Smooth muscle cell (in vitro differentiated cells): Measurements from ENCODE around the gene CCNY. TPM values are rescaled to one million over a fixed set of nuclear protein-coding genes. Genes with fewer than 3 reads are reported as not detected.

Experiments used
- DNase-seq: peaks from one replicate; lab custom pipeline; 2025; ENCODE audit not compliant: unreplicated experiment; lab: John Stamatoyannopoulos, UW
- H2AFZ ChIP-seq: fragments of 200-600 bp; sonication (generic); 2 replicates; pipeline ENCODE4 v1.6.0; 2016; ENCODE audit warnings: antibody characterized with exemption, low read depth, mild to moderate bottlenecking
- H3F3A ChIP-seq: fragments of 200-600 bp; sonication (generic); 2 replicates; pipeline ENCODE4 v1.6.0; 2017; ENCODE audit warnings: antibody characterized with exemption, low read depth
- H3K27ac ChIP-seq: fragments of 200-600 bp; sonication (generic); 2 replicates; pipeline ENCODE4 v1.5.1; 2016; ENCODE audit warnings: low read depth, mild to moderate bottlenecking
- H3K27me3 ChIP-seq: fragments of 200-600 bp; sonication (generic); 2 replicates; pipeline ENCODE4 v1.6.1; 2016; ENCODE audit warnings: low read depth, mild to moderate bottlenecking
- H3K36me3 ChIP-seq: fragments of 200-600 bp; sonication (generic); 2 replicates; pipeline ENCODE4 v1.5.1; 2016; ENCODE audit warnings: low read depth
- H3K4me1 ChIP-seq: fragments of 200-600 bp; sonication (generic); 2 replicates; pipeline ENCODE4 v1.5.1; 2016; ENCODE audit warnings: low read depth
- H3K4me2 ChIP-seq: fragments of 200-600 bp; sonication (generic); 2 replicates; pipeline ENCODE4 v1.6.0; 2016; ENCODE audit warnings: mild to moderate bottlenecking
- H3K4me3 ChIP-seq: fragments of 200-600 bp; sonication (generic); 2 replicates; pipeline ENCODE4 v1.5.1; 2016; ENCODE audit warnings: mild to moderate bottlenecking
- H3K79me2 ChIP-seq: fragments of 200-600 bp; sonication (generic); 2 replicates; pipeline ENCODE4 v1.6.0; 2016; ENCODE audit warnings: low read depth, mild to moderate bottlenecking
- H3K9ac ChIP-seq: fragments of 200-600 bp; sonication (generic); 2 replicates; pipeline ENCODE4 v1.6.0; 2016; ENCODE audit warnings: low read depth
- H3K9me3 ChIP-seq: fragments of 200-600 bp; sonication (generic); replicated peaks from 2 replicates; pipeline ENCODE4 v1.5.1; 2016; ENCODE audit warnings: low read depth
- H4K20me1 ChIP-seq: fragments of 200-600 bp; sonication (generic); 2 replicates; pipeline ENCODE4 v1.6.0; 2016; ENCODE audit warnings: low read depth
- WGBS: methylation state at CpG from one replicate; pipeline ENCODE4 v1.1.7; 2016; ENCODE audit warnings: low lambda C conversion rate; 5-methylcytosine and 5-hydroxymethylcytosine counted together
- polyA plus RNA-seq: library from polyadenylated mRNA; unstranded; fragments of >200 nt; fragmentation: Nextera tagmentation; extraction: Ambion mirVana; gene quantifications from 2 replicates; pipeline ENCODE4 v1.2.1, GENCODE V29; 2016
- total RNA-seq: library from RNA; depleted of rRNA; stranded (reverse); fragments of >200 nt; gene quantifications from 2 replicates; pipeline ENCODE4 v1.2.3, GENCODE V29; 2014
- TF ChIP-seq, protein P1 (sequence below): fragments of 200-600 bp; sonication (generic); IDR thresholded peaks from 2 replicates; pipeline ENCODE4 v1.5.1; 2017; ENCODE audit warnings: borderline replicate concordance, mild to moderate bottlenecking, antibody characterized with exemption; ENCODE audit not compliant: insufficient read depth, poor library complexity, severe bottlenecking

CCNY gene
- total and polyA plus RNA-seq, 2 experiments from 2014 or later = 46.9 to 57.5 TPM

DNA sequence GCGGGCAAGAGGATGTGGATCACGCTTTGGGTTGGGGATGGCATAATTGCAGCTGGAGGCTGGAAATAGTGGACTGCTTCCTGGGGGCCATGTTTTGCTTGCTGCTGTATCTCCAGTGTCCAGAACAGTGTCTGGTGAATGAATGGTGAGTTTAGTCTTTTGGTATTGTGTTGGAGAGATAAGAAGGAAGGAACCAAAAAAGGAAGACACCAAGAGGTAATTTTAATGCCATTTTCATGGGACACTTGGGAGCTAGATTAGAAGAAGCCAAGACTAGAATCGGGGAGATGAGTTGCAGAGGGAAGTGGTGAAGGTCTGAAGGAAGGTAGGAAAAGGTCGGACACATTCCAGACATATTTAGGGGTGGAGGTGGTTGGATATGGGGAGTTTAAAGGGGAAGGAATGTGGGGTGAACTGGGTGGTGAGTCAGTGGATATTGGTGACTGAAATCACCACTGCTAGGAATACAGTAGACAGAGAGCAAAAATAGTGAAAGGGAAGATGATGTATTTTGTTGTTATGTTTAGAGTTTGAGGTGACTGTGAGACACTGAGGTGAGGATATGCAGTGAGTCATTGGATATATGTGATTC is 76.7 kb downstream of the CCNY start:
- TF ChIP-seq, protein P1, sequence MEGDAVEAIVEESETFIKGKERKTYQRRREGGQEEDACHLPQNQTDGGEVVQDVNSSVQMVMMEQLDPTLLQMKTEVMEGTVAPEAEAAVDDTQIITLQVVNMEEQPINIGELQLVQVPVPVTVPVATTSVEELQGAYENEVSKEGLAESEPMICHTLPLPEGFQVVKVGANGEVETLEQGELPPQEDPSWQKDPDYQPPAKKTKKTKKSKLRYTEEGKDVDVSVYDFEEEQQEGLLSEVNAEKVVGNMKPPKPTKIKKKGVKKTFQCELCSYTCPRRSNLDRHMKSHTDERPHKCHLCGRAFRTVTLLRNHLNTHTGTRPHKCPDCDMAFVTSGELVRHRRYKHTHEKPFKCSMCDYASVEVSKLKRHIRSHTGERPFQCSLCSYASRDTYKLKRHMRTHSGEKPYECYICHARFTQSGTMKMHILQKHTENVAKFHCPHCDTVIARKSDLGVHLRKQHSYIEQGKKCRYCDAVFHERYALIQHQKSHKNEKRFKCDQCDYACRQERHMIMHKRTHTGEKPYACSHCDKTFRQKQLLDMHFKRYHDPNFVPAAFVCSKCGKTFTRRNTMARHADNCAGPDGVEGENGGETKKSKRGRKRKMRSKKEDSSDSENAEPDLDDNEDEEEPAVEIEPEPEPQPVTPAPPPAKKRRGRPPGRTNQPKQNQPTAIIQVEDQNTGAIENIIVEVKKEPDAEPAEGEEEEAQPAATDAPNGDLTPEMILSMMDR = no peak
- no peak overlapping the region for H3K4me3 ChIP-seq
- H3K4me2 ChIP-seq = peak overlapping the region; percentile 62
- H3K79me2 ChIP-seq = peaks cover 60% of the 10 kb centered on the region
- no peaks in the 10 kb centered on the region for H3K9me3 ChIP-seq
- peak overlapping the region; percentile 90 for H3K27ac ChIP-seq
- WGBS = 57% methylated on average over 4 of the region's 4 CpGs
- DNase-seq = no peak
- no peaks in the 10 kb centered on the region for H3K36me3 ChIP-seq
- peaks cover 9% of the 10 kb centered on the region for H3F3A ChIP-seq
- H3K27me3 ChIP-seq = no peaks in the 10 kb centered on the region
- peak overlapping the region; percentile 62 for H3K9ac ChIP-seq
- no peak overlapping the region for H2AFZ ChIP-seq
- peaks cover 11% of the 10 kb centered on the region for H3K4me1 ChIP-seq
- peaks cover 79% of the 10 kb centered on the region for H4K20me1 ChIP-seq

DNA sequence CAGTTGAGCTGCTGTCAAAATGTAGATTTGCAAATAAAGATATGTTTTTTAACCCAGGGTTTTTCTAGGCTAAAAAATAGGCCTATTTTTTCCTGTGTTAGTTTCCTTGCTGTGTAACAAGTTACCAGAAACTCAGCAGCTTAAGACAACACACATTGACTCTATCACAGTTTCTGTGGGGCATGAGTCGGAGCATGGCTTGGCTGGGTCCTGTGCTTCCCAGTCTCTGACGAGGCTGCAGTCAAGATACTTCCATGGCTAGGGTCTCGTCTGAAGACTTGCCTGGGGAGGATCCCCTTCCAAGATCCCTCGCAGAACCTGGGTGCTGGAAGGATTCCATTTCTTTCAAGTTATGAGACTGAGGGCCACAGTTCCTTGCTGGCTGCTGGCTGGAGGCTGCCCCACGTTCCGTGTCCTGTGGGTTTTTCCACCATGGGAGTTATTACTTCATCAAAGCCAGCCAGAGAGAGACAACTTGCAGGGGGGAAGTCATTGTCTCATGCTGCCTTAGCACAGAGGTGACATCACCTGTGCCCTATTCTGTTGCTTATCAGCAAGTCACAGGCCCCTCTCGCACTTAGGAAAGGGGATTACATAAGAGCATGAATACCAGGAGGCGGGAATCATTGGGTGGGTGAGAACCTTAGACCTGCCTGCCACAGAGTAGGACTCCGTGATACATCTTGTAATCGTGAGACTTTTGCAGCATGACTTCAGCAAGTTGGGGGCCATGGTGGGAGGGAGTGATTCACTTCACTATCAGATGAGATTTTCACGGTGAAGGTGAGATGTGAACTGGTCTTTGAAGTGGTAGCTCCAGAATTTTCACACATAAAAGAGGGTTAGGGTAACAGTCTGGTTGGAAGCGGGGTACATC is 77.9 kb downstream of the CCNY start:
- DNase-seq = no peak
- Histone ChIP-seq H3K4me3 (no peak overlapping the region), H3K79me2 (peaks cover 73% of the 10 kb centered on the region), H2AFZ (no peak overlapping the region), H3K9me3 (no peaks in the 10 kb centered on the region), H3K27ac (peak overlapping the region; percentile 90), H3K9ac (peak overlapping the region; percentile 54), H3K4me2 (peak overlapping the region; percentile 62), H4K20me1 (peaks cover 72% of the 10 kb centered on the region), H3K36me3 (no peaks in the 10 kb centered on the region), H3K4me1 (peaks cover 11% of the 10 kb centered on the region), H3K27me3 (no peaks in the 10 kb centered on the region), H3F3A (peaks cover 9% of the 10 kb centered on the region)
- 55% methylated on average over 12 of the region's 12 CpGs for WGBS
- TF ChIP-seq, protein P1 = no peak

DNA sequence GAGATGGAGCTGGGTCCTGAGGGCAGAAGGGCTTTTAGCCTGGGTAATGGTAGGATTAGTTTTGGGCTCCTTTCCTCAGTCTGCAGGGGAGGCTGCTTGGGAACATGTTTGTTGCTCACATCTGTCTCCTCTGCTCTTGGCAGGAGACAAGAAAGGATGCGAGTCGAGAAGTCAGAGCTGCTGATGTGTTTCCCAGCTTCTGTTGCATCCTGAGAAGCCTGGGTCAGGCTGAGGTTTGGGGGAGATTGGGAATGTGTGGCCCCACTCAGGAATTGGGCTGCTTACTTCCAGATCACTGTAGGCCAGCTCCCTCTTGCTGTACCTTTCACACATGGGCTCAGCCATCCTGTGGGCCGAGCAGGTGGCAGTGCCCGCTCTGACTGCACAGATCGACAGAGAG is 79.2 kb downstream of the CCNY start:
- peaks cover 63% of the 10 kb centered on the region for H4K20me1 ChIP-seq
- peaks cover 9% of the 10 kb centered on the region for H3F3A ChIP-seq
- no peaks in the 10 kb centered on the region for H3K9me3 ChIP-seq
- no peaks in the 10 kb centered on the region for H3K27me3 ChIP-seq
- TF ChIP-seq, protein P1 = no peak
- H3K4me2 ChIP-seq = no peak overlapping the region
- peaks cover 77% of the 10 kb centered on the region for H3K79me2 ChIP-seq
- no peak overlapping the region for H3K9ac ChIP-seq
- H3K36me3 ChIP-seq = no peaks in the 10 kb centered on the region
- H3K4me3 ChIP-seq = no peak overlapping the region
- 92% methylated on average over 5 of the region's 5 CpGs for WGBS
- peaks cover 20% of the 10 kb centered on the region for H3K4me1 ChIP-seq
- no peak overlapping the region for H2AFZ ChIP-seq
- H3K27ac ChIP-seq = no peak overlapping the region
- no peak for DNase-seq
